ENCODE results near the gene CEACAM19. TPM values are rescaled to one million over a fixed set of nuclear protein-coding genes. Genes with fewer than 3 reads are reported as not detected.
"Not testable (repeated sequence)": the region's sequence is repeated elsewhere in the genome, so short reads cannot be mapped to it uniquely, and the experiment has no call there.

The CEACAM19 gene
- total RNA-seq, 1 donor from 2014 or later: 4.9 TPM

GRCh38 chr19:44645407-44646048, 25.8 kb upstream of the CEACAM19 start:
- DNase-seq (ENCODE audit: low read depth): no peak

GRCh38 chr19:44646049-44646416, 25.2 kb upstream of the CEACAM19 start:
- no peak for DNase-seq (ENCODE audit: low read depth)

GRCh38 chr19:44647144-44647543, 24.1 kb upstream of the CEACAM19 start:
- no peak for DNase-seq (ENCODE audit: low read depth)

GRCh38 chr19:44648631-44649251, 22.5 kb upstream of the CEACAM19 start:
- peak; percentile 96 for DNase-seq (ENCODE audit: low read depth)

- DNase-seq (ENCODE audit: low read depth): no peak
Observed at GRCh38 chr19:44649578-44650145, 21.6 kb upstream of the CEACAM19 start.

GRCh38 chr19:44653343-44653742, 17.9 kb upstream of the CEACAM19 start:
- no peak for DNase-seq (ENCODE audit: low read depth)

GRCh38 chr19:44653977-44654774, 17.1 kb upstream of the CEACAM19 start:
- peak; percentile 95 for DNase-seq (ENCODE audit: low read depth)

GRCh38 chr19:44657211-44657921, 13.9 kb upstream of the CEACAM19 start:
- DNase-seq (ENCODE audit: low read depth): peak; percentile 54

- no peak for DNase-seq (ENCODE audit: low read depth)
Observed at GRCh38 chr19:44658069-44658733, 13.1 kb upstream of the CEACAM19 start.

GRCh38 chr19:44660081-44660480, 11.2 kb upstream of the CEACAM19 start:
- DNase-seq (ENCODE audit: low read depth): no peak

GRCh38 chr19:44661205-44661604, 10.1 kb upstream of the CEACAM19 start:
- DNase-seq (ENCODE audit: low read depth): no peak

- no peak for DNase-seq (ENCODE audit: low read depth)
Observed at GRCh38 chr19:44661904-44662303, 9.4 kb upstream of the CEACAM19 start.

- peak; percentile 99 for DNase-seq (ENCODE audit: low read depth)
Observed at GRCh38 chr19:44662691-44663385, 8.4 kb upstream of the CEACAM19 start.

- no peak for DNase-seq (ENCODE audit: low read depth)
Observed at GRCh38 chr19:44663996-44664395, 7.3 kb upstream of the CEACAM19 start.

GRCh38 chr19:44664976-44665375, 6.3 kb upstream of the CEACAM19 start:
- no peak for DNase-seq (ENCODE audit: low read depth)

- DNase-seq (ENCODE audit: low read depth): no peak
Observed at GRCh38 chr19:44666852-44667556, 4.3 kb upstream of the CEACAM19 start.

GRCh38 chr19:44668985-44669764, 2.1 kb upstream of the CEACAM19 start:
- no peak for DNase-seq (ENCODE audit: low read depth)

- DNase-seq (ENCODE audit: low read depth): not testable (repeated sequence)
Observed at GRCh38 chr19:44670027-44670426, 1.3 kb upstream of the CEACAM19 start.

- DNase-seq (ENCODE audit: low read depth): no peak
Observed at GRCh38 chr19:44672226-44672625, 944 bp downstream of the CEACAM19 start.

Data from myocyte (in vitro differentiated cells).